Testis (tissue), 2 donors: Measurements from ENCODE around the gene KRTAP5-3.

Experiments used
- POLR2A ChIP-seq: fragments of 450-650 bp; IDR thresholded peaks from one replicate; pipeline ENCODE4 v1.6.1; 2017; ENCODE audit warnings: antibody characterized with exemption, mild to moderate bottlenecking, moderate library complexity
- TF ChIP-seq, protein P1 (sequence below), 3 experiments: fragments of 450-650 bp in 2 of 3; fragments of 200-600 bp in 1 of 3; sonication (generic) in 1 of 3; IDR thresholded peaks; one replicate each; pipeline ENCODE4 v1.5.1; 2016 to 2019; ENCODE audit warnings: antibody characterized with exemption in 3 of 3, mild to moderate bottlenecking in 2 of 3, moderate library complexity in 1 of 3

- TF ChIP-seq, protein P1, sequence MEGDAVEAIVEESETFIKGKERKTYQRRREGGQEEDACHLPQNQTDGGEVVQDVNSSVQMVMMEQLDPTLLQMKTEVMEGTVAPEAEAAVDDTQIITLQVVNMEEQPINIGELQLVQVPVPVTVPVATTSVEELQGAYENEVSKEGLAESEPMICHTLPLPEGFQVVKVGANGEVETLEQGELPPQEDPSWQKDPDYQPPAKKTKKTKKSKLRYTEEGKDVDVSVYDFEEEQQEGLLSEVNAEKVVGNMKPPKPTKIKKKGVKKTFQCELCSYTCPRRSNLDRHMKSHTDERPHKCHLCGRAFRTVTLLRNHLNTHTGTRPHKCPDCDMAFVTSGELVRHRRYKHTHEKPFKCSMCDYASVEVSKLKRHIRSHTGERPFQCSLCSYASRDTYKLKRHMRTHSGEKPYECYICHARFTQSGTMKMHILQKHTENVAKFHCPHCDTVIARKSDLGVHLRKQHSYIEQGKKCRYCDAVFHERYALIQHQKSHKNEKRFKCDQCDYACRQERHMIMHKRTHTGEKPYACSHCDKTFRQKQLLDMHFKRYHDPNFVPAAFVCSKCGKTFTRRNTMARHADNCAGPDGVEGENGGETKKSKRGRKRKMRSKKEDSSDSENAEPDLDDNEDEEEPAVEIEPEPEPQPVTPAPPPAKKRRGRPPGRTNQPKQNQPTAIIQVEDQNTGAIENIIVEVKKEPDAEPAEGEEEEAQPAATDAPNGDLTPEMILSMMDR (IDR thresholded peaks at IDR 0.05), result no peak
- no peak for TF ChIP-seq POLR2A
Measured at GRCh38 chr11:1643146-1643690, 35.0 kb upstream of the KRTAP5-3 start.
